Measurements from ENCODE around the gene C1orf232. TPM values are rescaled to one million over a fixed set of nuclear protein-coding genes. Genes with fewer than 3 reads are reported as not detected.

C1orf232 gene
- polyA plus RNA-seq, 1 experiment: not detected

DNA sequence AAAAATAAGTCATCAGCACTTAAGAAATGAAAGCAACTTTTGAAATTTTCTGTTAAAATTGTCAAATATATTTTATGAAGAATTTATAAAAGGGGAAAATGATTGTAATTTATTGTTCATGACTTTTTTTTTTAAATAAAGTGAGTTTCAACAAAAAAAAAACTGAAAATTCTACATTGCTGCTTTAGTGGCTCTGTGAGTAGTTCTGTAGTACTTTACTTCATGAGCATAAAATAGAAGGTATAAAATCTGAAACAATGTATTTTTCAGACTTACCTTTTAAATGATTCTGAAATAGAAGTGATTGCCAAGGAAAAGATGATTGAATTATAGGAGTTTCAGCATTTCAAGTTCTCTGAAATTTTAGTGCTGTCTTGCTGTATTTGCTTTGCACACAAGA is 43.4 kb downstream of the C1orf232 start:
- CTCF ChIA-PET: interaction anchor here (0.7 to 6.8 kb wide), 4 partner anchors 17 to 142 kb away, joined by 3 to 76 read pairs (median 4); no protein-coding TSS in a partner anchor
- DNase-seq (ENCODE audit: low read depth): no peak

DNA sequence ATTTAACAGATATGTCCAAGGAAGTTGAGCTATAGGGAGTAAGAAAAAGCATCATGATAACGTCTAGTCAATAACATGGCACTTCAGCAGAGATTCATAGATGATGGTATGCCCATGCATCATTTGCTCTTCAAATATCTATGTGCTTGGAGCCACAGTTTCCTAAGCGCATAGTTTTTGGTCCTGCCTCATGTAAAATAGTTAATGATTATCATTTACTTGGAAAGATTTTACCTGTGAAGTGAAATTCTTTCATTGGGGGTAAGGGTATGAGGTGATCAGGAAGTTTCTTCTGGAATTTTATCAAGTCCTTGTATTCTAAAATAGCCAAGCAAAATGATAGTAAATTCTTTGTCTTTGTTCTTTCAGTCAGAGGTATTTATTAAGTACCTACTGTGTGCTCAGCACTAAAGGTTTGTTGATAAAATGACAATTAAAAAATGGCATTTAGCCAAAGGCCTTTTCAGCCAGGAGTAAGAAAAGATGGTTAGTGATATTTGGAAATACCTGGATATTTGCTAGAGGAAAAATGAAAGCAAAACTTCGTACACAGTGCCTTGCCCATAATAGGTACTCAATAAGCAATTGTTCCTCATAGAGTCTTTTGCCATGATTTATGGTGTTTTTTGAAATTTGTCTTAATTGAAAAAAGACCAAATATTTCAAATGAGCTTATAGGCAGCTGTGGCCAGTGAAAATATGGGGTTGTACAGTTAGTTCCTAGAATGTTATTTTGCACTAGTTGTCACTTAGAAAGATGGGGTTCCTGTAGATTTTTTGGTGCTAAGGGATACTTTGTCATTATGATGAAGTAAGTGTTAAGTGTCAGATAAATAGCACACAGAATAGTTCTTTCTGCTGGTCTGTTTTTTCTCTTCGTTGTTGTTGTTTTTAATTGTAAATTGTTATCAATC is 44.1 kb downstream of the C1orf232 start:
- CTCF ChIA-PET: interaction anchor here (0.7 to 6.8 kb wide), 5 partner anchors 10 to 143 kb away, joined by 3 to 76 read pairs (median 4); no protein-coding TSS in a partner anchor
- Histone ChIP-seq H3K27me3 (ENCODE audit: control insufficient read depth, insufficient read depth, low read length) (0 out of 2 replicates have a peak, but pooled peaks cover 2% of the 10 kb centered on the region), H3K36me3 (ENCODE audit: control insufficient read depth, insufficient read depth, low read length) (no peaks in the 10 kb centered on the region), H3K4me3 (ENCODE audit: low read depth, low read length) (no peak overlapping the region)
- POLR2A ChIA-PET: no interaction called here
- TF ChIP-seq, protein P1, sequence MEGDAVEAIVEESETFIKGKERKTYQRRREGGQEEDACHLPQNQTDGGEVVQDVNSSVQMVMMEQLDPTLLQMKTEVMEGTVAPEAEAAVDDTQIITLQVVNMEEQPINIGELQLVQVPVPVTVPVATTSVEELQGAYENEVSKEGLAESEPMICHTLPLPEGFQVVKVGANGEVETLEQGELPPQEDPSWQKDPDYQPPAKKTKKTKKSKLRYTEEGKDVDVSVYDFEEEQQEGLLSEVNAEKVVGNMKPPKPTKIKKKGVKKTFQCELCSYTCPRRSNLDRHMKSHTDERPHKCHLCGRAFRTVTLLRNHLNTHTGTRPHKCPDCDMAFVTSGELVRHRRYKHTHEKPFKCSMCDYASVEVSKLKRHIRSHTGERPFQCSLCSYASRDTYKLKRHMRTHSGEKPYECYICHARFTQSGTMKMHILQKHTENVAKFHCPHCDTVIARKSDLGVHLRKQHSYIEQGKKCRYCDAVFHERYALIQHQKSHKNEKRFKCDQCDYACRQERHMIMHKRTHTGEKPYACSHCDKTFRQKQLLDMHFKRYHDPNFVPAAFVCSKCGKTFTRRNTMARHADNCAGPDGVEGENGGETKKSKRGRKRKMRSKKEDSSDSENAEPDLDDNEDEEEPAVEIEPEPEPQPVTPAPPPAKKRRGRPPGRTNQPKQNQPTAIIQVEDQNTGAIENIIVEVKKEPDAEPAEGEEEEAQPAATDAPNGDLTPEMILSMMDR (IDR thresholded peaks at IDR 0.05; ENCODE audit: insufficient read depth, low read depth, low read length): no peak
- no peak for DNase-seq (ENCODE audit: low read depth)

More for the DNA sequence above, 43.4 kb downstream of the C1orf232 start:
- POLR2A ChIA-PET: no interaction called here
- H3K4me3 ChIP-seq (ENCODE audit: low read depth, low read length): no peak overlapping the region
- H3K36me3 ChIP-seq (ENCODE audit: control insufficient read depth, insufficient read depth, low read length): no peaks in the 10 kb centered on the region
- TF ChIP-seq, protein P1 (IDR thresholded peaks at IDR 0.05; ENCODE audit: insufficient read depth, low read depth, low read length): no peak
- 0 out of 2 replicates have a peak, but pooled peaks cover 2% of the 10 kb centered on the region for H3K27me3 ChIP-seq (ENCODE audit: control insufficient read depth, insufficient read depth, low read length)

DNA sequence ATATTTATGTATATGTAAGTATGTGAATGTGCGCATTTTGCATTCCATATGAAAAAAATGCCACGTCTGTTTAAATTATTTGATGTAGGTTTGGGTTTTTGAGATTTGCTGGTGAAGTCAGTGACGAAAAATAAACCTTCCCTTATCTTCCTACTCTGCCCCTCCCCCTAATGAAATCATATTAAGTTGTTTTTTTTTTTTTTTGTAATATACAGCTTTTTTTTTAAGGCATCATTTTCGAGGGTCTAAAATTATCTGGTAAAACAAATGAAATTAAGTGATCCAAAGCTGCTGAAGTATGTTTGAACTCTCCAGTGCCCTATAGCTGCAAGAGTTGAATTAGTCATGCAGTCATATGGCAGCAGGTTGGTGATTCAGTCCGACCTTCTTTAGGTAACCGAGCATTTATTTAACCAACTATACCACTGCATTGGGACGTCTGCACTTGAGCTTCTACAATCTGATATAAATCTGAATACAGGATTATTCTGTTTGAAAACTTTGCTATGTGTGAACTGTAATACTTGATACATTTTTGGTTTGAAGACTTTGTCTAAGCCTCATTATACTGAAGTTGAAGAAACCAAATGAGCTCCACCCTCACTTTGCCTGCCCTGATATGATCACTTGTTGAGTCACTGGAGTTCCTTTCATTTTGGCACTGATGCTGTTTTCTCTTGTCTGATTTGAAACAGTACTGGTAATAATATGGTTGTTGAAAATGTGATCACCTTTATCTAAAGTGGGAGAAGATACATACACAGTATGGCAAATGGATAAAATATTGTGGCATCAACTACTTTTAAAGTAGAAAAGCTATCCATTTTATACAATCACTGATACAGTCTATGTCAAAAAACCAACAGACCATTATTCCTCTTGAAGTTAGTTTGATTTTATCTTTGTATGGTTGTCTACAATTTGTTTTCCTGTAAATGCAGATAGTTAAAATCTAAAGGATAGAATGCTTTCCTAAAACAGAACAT is 45.5 kb downstream of the C1orf232 start:
- ChIA-PET CTCF (interaction anchor here (0.6 to 4.1 kb wide), 6 partner anchors 8 to 46 kb away, joined by 3 to 24 read pairs (median 4); partner anchors contain the start of gene ZNF593), POLR2A (no interaction called here)
- no peak for DNase-seq (ENCODE audit: low read depth)
- no peaks in the 10 kb centered on the region for H3K36me3 ChIP-seq (ENCODE audit: control insufficient read depth, insufficient read depth, low read length)
- no peak overlapping the region for H3K4me3 ChIP-seq (ENCODE audit: low read depth, low read length)
- TF ChIP-seq, protein P1 (IDR thresholded peaks at IDR 0.05; ENCODE audit: insufficient read depth, low read depth, low read length): no peak
- H3K27me3 ChIP-seq (ENCODE audit: control insufficient read depth, insufficient read depth, low read length): no peaks in the 10 kb centered on the region

DNA sequence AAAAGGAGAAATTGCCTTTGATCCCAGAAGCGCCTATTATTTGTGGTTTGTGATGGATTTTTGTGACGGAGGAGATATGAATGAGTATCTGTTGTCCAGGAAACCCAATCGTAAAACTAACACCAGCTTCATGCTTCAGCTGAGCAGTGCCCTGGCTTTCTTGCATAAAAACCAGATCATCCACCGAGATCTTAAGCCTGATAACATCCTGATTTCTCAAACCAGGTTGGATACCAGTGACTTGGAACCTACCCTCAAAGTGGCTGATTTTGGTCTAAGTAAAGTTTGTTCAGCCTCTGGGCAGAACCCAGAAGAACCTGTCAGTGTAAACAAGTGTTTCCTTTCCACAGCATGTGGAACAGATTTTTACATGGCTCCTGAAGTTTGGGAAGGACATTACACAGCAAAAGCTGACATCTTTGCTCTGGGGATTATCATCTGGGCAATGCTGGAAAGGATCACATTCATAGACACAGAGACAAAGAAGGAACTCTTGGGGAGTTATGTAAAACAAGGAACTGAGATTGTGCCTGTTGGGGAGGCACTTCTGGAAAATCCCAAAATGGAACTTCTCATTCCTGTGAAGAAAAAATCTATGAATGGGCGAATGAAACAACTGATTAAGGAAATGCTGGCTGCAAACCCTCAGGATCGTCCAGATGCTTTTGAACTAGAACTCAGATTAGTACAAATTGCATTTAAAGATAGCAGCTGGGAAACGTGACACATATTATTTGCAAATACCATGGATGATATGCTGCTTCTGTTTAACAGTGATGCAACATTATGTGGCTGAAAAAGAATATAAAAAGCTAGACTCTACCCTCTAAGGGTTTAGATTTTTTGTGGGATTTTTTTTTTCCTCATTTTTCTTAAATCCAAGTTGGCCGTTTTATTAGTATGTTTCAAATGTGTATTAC is 46.6 kb downstream of the C1orf232 start:
- ChIA-PET POLR2A (no interaction called here), CTCF (interaction anchor here (0.7 to 4.1 kb wide), 10 partner anchors 10 to 138 kb away, joined by 3 to 24 read pairs (median 4); partner anchors contain the start of gene ZNF593)
- DNase-seq (ENCODE audit: low read depth): no peak
- TF ChIP-seq, protein P1 (IDR thresholded peaks at IDR 0.05; ENCODE audit: insufficient read depth, low read depth, low read length): no peak
- Histone ChIP-seq H3K4me3 (ENCODE audit: low read depth, low read length) (no peak overlapping the region), H3K27me3 (ENCODE audit: control insufficient read depth, insufficient read depth, low read length) (no peaks in the 10 kb centered on the region), H3K36me3 (ENCODE audit: control insufficient read depth, insufficient read depth, low read length) (no peaks in the 10 kb centered on the region)
